Stimulated activated CD4-positive, alpha-beta T cell treated with anti-CD3 and anti-CD28 coated beads, Interleukin-12 subunit alpha, Interleukin-12 subunit beta, amount 100 ng/mL, for 4 hours (primary cell): Measurements from ENCODE around the gene XRCC4.

Source experiments
- DNase-seq: peaks from one replicate; pipeline ENCODE4 v3.0.0-alpha.2; 2020

XRCC4 gene

GRCh38 chr5:83357621-83358231 lies 280.4 kb downstream of the XRCC4 start:
- DNase-seq: no peak

GRCh38 chr5:83360573-83360972 lies 283.2 kb downstream of the XRCC4 start:
- DNase-seq: no peak

GRCh38 chr5:83362526-83362925 lies 285.2 kb downstream of the XRCC4 start:
- DNase-seq: no peak

GRCh38 chr5:83363111-83363885 lies 286.0 kb downstream of the XRCC4 start:
- no peak for DNase-seq

GRCh38 chr5:83363886-83364275 lies 286.5 kb downstream of the XRCC4 start:
- no peak for DNase-seq

- DNase-seq: no peak
These were observed 287.3 kb downstream of the XRCC4 start for GRCh38 chr5:83364312-83365299.

GRCh38 chr5:83368319-83368718 lies 291.0 kb downstream of the XRCC4 start:
- no peak for DNase-seq

GRCh38 chr5:83368835-83369234 lies 291.5 kb downstream of the XRCC4 start:
- no peak for DNase-seq

- no peak for DNase-seq
These were observed 293.6 kb downstream of the XRCC4 start for GRCh38 chr5:83370957-83371356.

GRCh38 chr5:83371726-83372125 lies 294.4 kb downstream of the XRCC4 start:
- no peak for DNase-seq

- no peak for DNase-seq
These were observed 297.2 kb downstream of the XRCC4 start for GRCh38 chr5:83374547-83374946.

- DNase-seq: no peak
These were observed 297.9 kb downstream of the XRCC4 start for GRCh38 chr5:83375049-83375745.

- no peak for DNase-seq
These were observed 299.1 kb downstream of the XRCC4 start for GRCh38 chr5:83376461-83376860.

GRCh38 chr5:83377131-83377865 lies 300.0 kb downstream of the XRCC4 start:
- DNase-seq: no peak

GRCh38 chr5:83378624-83379289 lies 301.4 kb downstream of the XRCC4 start:
- DNase-seq: no peak

GRCh38 chr5:83385812-83386211 lies 308.5 kb downstream of the XRCC4 start:
- DNase-seq: no peak

GRCh38 chr5:83387041-83387440 lies 309.7 kb downstream of the XRCC4 start:
- no peak for DNase-seq

- no peak for DNase-seq
These were observed 311.3 kb downstream of the XRCC4 start for GRCh38 chr5:83388608-83389007.

- no peak for DNase-seq
These were observed 315.6 kb downstream of the XRCC4 start for GRCh38 chr5:83392766-83393503.

GRCh38 chr5:83393504-83393866 lies 316.1 kb downstream of the XRCC4 start:
- DNase-seq: no peak

GRCh38 chr5:83394190-83394589 lies 316.8 kb downstream of the XRCC4 start:
- DNase-seq: no peak
